Kidney glomerular epithelial cell (primary cell): Measurements from ENCODE around the gene ETV6.

Experiments used
- DNase-seq: peaks from one replicate; lab custom pipeline; 2025; lab: John Stamatoyannopoulos, UW

Gene ETV6

DNA sequence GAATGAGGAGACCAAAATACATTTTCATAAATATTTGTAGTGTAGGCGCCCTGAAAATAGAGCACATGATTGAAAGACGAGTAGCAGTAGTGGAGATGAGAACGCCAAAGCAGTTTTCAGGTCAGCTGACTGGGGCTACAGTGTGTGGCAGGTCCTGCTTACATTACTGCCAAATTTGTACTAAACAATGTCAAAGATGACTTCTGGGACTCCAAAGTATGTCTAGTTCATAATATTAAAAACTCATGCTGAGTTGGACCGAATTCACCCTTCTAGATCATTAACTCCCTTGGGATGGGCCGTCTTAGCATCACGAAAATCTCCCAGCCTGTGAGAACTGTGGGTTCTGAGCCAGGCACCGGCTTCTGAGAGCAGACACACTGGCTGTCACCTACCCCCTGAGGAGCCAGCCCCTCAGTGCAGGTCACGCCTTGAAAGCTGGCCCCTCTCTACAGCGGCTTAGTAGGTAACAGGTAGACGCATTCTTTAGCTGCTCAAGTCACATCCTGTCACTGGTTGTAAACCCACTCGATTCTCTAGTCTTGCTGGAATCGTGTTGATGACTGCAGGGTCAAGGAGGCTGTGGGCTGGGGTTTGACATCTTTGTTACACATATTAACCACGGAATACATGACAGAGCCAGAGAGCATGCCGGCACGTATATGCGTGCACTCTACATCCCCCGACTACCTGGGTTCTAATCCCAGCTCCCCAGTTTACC is 210.4 kb downstream of the ETV6 start:
- DNase-seq = no peak

DNA sequence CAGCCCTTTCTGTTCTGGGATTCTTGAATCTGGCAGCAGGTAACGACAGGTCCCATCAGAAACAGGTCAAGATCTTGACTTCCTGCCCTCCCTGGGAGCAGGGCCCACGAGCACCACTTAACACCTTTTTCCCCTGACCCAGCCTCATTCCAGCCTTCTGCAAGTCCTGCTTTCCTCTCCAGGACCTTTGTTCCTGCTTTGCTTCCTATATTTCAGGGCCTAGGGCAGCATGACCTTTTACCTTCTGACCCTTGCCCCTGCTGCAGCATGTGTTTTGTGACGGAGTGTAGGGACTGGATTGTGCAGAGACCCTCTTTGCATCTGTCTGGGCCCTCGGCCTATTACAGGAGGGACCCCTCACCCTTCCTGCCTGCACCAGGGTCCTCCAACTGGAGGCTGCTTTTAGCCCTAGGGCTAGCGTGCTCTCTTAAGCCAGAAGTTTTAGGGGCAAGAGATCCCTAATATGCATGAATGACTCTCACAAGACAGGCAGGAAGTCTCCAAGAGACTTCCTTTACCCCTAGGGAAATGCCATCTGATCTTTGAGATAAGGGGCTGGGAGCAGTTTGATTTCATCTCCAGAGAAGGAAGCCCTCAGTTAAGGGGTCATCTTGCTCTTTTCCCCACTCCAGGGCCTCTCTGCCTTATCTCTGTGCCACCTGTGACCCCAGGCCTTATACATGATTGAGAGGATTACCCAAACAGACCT is 211.8 kb downstream of the ETV6 start:
- DNase-seq = no peak

DNA sequence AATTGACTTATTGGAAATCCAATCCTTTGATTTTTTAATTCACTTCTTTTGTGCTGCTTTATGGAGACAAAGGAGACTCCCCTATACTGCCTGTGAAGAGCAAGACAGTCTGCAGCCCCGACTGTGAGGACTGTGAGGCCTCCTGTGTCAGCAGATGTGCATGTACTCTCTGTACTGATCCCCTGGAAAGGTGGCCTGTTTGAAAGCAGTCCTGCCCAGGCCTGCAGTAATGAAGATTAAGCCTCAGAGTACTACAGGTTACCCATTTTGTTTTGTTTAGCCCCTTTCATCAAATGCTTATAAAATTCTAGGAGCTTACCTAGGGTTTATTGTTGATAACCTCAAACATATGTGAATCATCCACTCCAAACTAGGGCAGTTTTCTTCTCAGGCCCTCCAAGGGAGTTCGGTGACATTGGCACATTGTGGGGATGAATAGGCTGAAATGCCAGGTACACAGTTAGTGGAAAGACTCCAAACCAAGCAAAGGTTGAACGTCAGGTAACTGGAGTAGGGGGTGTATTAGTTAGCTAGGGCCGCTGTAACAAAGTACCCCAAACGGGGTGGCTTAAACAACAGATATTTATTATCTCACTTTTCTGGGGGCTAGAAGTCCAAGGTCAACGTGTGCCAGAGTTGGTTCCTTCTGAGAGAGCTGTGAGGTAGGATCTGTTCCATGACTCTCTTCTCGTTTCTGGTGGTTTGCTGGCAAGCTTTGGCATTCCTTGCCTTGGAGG is 212.6 kb downstream of the ETV6 start:
- no peak for DNase-seq

DNA sequence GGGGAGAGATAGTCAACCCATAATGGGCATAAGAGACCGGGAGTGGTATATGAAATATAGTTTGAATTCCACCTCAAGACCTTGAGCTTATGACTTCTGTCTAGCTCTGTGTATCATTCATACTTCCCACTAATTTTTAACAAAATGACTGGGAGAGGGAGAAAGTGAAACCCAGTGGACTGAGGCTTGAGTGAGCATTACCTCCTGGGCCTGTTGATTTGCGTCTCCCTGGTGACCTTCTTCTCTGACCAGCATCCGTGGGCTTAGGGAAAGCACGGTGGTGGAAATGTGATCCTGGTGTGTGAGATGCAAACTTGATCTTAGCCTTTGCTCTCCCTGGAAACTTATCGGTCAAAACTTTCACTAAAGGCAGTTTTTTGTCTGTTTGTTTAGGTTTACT is 213.3 kb downstream of the ETV6 start:
- DNase-seq = peak; percentile 81

DNA sequence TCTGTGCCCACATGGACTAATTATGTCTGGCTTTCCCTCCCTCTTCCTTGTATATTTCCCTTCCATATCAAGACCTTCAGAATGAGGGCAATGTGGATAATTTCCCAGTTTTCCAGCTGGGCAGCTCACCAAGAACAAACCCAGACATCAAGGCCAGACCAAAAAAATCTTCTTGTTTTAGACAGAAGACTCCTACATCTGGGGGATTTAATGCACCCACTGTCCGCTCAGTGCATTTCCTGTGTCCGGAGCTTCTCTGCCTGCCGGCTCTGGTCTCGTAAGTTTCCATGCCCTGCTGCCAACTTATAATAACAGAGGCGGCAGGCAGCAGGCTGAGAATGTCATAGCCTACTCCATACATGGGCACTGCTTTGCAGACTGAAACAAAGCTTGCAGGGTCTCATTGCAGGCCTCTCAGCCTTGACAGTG is 214.0 kb downstream of the ETV6 start:
- DNase-seq = no peak

DNA sequence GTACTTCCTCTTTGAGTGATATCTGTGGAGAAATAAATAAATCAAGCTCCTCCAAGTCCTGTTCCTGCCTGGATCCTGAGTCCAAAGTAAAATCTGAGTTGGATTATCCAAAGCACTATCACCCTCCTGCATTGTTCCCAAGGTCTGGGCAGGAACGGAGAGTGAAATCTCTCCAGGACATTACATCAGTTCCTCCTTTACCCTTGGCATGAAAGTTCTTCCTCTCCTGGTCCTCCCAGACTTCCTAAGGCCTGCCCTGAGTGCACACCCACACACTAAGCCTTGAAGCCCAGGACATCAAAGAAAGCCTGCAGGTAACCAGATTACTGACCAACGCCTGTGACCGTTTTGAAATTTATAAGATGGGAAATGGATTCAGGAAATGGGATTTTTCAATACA is 214.5 kb downstream of the ETV6 start:
- DNase-seq = no peak

DNA sequence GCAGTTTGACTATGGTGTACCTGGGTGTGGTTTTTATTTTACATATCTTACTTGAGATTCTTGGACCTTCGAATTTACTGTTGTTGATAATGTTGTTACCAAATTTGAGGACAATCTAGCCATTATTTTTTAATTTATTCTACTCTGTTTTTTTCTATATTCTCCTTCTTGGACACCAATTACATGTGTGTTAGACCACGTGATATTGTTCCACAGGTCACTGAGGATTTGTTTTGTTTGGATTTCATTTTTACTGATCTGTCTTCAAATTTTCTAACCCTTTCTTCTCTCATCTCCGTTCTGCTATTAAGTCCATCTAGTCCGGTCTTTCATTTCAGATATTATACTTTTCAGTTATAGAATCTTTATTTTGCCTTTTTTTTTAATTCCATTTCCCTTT is 216.3 kb downstream of the ETV6 start:
- DNase-seq = no peak

DNA sequence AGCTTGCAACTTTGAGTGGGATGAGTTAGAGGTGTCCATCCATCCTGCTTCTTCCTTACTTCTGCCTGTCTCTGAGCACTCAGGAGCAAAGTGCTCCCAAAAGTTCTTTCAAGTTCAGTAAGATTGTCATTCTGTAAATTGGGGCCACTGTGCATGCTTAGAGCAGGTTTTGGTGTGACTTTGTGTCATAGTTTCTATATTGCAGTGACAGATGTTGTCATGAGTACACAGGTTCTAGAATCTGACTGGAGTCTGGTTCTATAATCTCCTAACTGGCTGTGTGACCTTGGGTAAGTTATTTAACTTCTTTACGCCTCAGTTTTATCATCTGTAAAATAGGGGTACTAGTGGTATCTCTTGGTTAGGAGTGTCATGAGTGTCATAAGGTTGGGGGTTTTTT is 218.6 kb downstream of the ETV6 start:
- no peak for DNase-seq

DNA sequence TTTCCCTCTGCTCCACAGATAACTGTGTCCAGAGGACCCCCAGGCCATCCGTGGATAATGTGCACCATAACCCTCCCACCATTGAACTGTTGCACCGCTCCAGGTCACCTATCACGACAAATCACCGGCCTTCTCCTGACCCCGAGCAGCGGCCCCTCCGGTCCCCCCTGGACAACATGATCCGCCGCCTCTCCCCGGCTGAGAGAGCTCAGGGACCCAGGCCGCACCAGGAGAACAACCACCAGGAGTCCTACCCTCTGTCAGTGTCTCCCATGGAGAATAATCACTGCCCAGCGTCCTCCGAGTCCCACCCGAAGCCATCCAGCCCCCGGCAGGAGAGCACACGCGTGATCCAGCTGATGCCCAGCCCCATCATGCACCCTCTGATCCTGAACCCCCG is 219.9 kb downstream of the ETV6 start:
- no peak for DNase-seq

DNA sequence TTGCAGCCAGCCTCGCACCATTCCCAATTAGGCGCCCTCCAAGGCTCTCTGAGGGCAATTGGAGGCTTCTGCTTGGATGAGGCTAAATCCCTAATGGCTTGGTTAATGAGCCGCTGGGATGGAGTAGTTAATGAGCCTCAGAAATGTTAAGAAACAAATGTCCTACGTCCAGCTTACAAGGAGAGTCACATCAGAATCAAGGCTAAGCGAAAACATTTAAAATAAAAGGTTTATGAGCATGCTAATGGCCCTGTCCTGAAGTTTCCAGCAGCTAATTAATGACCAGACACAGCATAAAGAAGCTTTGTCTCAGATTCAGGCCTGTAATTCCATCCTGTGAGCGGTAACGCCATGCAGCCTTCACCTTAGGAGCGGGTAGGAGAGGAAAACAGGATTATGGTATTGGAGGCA is 220.6 kb downstream of the ETV6 start:
- no peak for DNase-seq

DNA sequence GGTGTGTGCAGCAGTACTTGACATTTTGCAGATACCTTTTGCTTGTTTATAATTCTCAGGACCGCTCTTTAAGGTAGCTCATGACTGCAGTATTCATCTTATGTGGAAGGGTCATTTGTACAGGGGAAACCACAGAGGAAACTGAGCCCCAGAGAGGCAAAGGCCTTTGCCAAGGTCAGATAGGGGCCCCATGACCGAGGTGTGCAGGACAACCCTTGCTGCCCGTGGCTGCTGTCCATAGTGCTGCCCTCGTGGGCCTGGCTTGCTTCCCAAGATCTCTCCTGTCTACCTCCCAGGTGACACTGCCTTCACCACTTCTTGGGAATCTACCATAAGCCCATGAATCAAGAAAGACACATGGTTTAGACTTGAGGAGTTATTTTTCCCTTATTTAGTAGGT is 222.6 kb downstream of the ETV6 start:
- DNase-seq = no peak

DNA sequence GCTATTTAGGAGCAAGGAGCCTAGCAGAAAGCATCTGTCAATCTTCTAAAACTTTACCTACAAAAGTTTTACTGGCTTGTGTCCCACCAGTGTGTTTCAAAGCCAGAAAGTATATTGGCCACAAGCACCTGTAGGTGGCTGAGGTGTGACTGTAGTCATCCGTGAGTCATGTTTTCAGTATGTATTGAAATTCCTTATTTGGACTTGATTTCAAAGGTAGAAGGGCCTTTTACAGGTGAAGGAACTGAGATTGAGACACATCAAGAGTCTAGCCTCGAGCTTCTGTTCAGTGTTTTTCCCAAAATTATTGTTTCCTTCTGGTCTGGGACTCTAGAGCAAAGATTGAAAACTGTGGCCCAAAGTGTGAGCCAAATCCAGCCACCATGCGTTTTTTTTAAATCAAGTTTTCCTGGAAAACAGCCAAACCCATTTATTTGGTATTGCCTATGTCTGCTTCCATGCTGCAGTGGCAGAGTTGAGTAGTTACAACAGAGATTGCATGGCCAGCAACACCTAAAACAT is 226.0 kb downstream of the ETV6 start:
- peak; percentile 6 for DNase-seq

DNA sequence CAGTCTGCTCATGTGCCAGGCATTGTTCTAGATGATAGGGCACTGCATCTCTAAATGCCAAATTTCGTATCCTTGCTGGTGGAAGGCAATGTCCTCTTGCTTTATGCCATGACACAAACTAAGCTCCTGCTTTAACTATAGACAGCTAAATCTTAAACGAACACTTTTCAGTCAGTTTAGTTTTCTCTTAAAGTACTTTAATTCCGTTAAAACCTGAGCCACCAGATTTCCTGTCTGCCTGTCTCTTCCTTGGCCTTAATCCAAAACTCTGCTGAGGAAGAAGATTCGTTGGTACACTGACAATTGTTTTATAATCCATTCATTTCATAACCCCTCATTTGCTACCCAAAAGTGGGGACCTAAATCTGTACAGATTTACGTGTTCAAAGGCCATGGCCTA is 226.8 kb downstream of the ETV6 start:
- no peak for DNase-seq

DNA sequence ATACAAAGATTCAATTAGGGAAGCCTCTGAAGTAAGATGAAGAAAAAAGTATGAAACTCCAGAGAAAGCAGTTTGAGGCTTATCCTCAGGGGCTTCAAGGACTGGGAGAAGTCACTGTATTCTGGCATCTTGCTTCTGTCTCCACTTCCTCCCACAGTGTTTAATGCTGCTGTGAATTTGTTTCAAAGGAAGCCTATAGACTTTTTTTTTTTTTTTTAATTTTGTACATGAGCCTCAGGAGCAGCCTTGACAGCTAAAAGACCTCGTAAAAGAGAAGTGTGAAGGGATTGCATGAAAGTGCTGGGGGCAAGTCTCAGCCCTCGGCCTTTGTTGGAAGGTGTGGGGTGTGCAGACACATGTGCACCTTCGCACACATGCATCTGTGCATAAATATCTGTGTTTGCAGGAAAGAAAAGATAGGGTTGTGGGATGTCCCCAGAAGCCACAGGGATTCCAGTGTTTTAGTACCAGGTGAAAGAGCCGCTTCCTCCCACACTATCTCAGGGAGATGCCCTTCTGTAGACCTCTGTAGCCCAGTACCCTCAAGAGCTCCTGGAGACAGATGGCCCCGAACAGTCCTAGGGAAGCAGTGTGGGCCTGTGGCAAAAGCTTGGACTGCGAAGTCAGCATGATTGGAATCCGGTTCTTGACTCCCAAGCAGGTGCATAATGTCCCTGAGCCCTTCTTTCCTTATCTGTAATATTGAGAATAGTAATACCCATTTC is 227.8 kb downstream of the ETV6 start:
- no peak for DNase-seq

DNA sequence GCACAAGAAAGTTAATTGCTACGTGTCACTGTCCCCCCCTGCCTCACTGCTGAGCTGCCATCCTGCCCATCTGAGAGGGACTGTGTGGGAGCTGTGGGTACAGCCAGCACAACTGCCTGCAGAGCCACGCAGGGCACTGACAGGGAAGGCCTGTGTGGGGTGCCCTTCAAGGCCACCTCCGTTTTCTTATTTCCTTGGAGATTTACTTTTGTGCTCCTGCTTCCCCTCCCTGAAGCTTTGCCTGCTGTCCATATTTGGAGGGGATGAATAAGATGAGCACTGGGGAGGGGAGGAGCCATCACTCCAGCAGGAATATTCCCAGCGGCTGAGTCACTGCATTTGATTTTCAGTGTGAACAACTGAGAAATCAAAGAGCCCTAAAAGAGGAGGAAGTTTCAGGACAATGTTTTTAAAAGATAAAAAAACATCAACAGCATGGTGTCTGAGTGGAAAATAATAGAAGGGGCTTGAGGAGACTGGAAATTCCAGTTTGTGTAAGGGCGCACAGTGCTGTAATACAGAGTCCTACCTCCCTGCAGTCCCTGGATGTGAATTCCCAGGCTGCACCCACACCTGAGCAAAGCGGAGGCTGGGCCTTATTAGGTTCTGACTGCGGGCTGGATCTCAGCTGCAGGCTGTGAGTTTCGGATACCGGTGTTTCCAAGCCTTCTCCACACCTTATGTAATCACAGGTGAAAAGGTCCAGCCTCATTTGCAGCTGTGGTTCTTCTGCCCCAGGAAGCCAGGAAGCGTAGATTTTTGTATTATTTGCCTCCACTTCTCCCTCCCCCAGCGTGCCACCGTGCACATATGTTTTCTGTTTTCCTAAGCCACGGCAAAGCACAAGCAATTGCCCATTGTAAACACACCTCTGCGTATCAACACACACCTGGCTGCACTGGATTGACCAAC is 228.7 kb downstream of the ETV6 start:
- peak; percentile 90 for DNase-seq

DNA sequence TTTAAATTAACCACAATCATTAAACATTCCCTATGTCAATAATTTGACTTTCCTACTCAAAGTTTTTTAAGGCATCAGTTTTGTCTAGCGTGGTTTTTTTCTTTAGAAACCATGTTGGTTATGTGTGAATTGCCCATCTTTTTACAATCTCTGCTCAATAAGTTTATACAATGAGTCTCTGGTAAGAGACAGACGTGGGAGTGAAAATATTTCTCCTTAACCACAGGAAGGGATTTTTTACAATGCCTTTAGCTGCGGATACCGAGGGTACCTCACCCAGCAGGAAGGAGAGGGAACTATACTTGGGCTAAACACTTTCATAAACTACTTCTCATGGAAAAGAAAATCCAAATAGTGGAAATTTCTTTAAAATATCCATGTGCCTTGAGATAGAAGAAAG is 229.8 kb downstream of the ETV6 start:
- DNase-seq = peak; percentile 60

DNA sequence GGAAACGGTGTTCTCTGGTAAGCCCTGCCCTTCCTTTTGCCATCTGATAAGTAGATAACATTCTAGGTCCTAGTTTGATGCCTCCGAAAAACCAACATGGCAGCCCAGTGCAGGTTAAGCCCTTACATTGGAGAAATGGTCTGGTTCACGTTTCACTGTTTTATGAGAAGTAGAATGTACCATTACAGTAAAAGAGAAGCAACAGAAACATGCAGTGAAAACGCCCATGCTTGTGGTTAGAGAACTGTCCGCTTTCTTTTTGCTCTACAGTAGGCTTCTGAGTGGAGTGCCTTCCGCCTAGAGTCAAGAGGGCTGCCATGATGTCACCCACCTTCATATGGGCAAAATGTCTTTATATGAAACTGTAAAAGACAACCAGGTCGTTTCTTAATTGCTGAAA is 230.9 kb downstream of the ETV6 start:
- DNase-seq = no peak

DNA sequence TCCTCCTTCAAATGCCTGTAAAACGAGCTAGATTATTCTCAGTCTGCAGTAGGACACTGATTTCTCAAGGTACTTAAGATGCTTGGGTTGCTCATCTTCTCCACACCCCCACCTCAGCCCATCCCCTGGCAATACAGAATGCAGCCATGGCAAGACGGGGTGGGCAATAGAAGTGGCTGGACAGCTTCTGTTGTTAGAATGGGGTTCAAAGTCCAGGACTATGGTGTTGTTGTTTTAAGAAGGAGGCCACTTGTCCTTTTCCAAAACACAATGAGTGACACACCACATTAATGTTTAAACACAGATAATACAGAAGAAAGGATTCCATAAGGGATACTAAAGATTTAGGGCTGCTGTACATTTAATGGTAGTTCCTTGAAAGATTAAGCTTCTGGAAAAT is 232.4 kb downstream of the ETV6 start:
- DNase-seq = no peak

DNA sequence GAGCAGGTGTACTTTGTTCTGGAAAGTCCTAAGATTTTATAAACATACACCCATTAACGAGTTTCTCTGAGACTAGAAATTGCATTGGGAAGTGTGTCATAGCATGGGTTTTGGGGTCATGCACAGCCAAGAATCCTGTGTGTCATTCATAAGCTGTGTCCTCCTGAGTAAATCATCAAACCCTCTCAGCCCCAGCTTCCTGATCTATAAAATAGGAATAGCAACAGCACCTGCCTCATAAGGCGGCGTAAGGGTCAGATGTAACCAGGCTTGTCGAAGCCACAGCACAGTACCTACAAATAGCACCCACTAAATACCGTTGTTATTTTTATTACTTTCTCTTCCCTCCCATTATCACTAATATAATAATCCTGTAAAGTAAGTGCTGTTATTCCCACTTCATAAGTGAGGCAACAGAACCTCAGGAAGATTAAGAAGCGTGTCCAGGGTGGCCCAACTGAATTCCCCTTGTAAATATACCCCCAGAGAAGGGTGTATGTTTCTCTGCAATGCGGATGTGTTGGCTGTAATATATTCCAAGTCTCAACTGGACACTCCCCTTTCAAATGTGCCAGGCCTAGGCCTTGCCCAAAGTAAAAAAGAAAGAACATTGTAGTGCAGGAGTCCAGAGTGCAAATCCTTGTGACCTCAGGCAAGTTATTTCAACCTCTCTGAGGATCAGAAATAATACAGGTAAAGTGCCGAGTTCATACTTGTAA is 233.0 kb downstream of the ETV6 start:
- peak; percentile 32 for DNase-seq

DNA sequence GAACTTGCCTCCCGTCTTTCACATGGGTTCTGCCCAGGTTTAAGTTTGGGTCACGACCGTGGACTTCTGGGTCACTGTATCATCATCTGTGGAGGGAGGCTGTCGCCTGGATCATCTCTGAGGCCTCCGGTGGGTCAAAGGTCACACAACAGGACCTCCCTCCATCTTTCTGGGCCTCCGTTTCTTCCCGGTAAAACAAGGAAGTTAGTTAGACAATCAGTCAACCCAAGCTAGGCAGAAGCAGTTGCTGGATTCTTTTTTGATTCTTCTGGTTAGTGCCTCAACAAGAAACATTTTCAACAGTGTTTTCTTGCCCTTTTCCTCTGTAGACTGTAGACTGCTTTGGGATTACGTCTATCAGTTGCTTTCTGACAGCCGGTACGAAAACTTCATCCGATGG is 234.6 kb downstream of the ETV6 start:
- no peak for DNase-seq
